ENCODE measurements around the gene ARFGEF3. TPM values are rescaled to one million over a fixed set of nuclear protein-coding genes. Genes with fewer than 3 reads are reported as not detected.

ARFGEF3 gene
- polyA plus RNA-seq, 1 of the 3 experiments (the other 2 are of a cell fraction), result not detected

GRCh38 chr6:138175596-138175995 lies 13.9 kb downstream of the ARFGEF3 start (continued):
- TF ChIP-seq CTCF (IDR thresholded peaks at IDR 0.05) (no peak), FOSL2 (IDR thresholded peaks at IDR 0.05; ENCODE audit: borderline replicate concordance, low read depth) (no peak), TEAD4 (IDR thresholded peaks at IDR 0.05; ENCODE audit: borderline replicate concordance, insufficient read depth) (no peak), ELF1 (IDR thresholded peaks at IDR 0.05) (no peak), FOXM1 (IDR thresholded peaks at IDR 0.05; ENCODE audit: low read depth) (no peak), MAX (IDR thresholded peaks at IDR 0.05; ENCODE audit: low read depth) (no peak), POLR2AphosphoS5 (IDR thresholded peaks at IDR 0.05; ENCODE audit: low read depth, low read length) (no peak), SIN3A (IDR thresholded peaks at IDR 0.05; ENCODE audit: borderline replicate concordance, low read depth, low read length) (no peak), CHD2 (IDR thresholded peaks at IDR 0.05; ENCODE audit: low read length, partially characterized antibody) (no peak)

- no peak overlapping the region for H3K4me2 ChIP-seq
- ChIA-PET POLR2A (no interaction called here), CTCF (no interaction called here)
- 12% methylated on average over 2 of the region's 2 CpGs for WGBS (ENCODE audit: low lambda C conversion rate)
- H3K4me3 ChIP-seq (ENCODE audit: low read depth in 2 of 2, low read length in 1 of 2), result no peak overlapping the region
- H3K9me2 ChIP-seq, result no peaks in the 10 kb centered on the region
- no peak overlapping the region for H3K27ac ChIP-seq (ENCODE audit: low read depth in 2 of 2, low read length in 1 of 2)
- no peak overlapping the region for H3K9ac ChIP-seq
- TF ChIP-seq ZBTB33 (IDR thresholded peaks at IDR 0.05; ENCODE audit: borderline replicate concordance, low read depth) (no peak), REST (IDR thresholded peaks at IDR 0.05; ENCODE audit: low read depth, low read length) (no peak), EP300 (IDR thresholded peaks at IDR 0.05; ENCODE audit: borderline replicate concordance in 1 of 2, low read depth in 1 of 2, low read length in 1 of 2) (no peak), MXI1 (IDR thresholded peaks at IDR 0.05; ENCODE audit: low read depth, low read length) (no peak), JUND (IDR thresholded peaks at IDR 0.05) (no peak)
- H3K27me3 ChIP-seq (ENCODE audit: insufficient read depth), result no peaks in the 10 kb centered on the region
- H3F3A ChIP-seq (replicated peaks; ENCODE audit: insufficient read depth), result no peaks in the 10 kb centered on the region
- no peaks in the 10 kb centered on the region for H3K4me1 ChIP-seq (ENCODE audit: control insufficient read depth in 1 of 2, insufficient read depth in 2 of 2, low read depth in 1 of 2, low read length in 1 of 2)
- H3K79me2 ChIP-seq (ENCODE audit: insufficient read depth), result no peaks in the 10 kb centered on the region
- no peaks in the 10 kb centered on the region for H4K20me1 ChIP-seq (ENCODE audit: insufficient read depth)
- no peak for DNase-seq
- no peaks in the 10 kb centered on the region for H3K36me3 ChIP-seq (replicated peaks in 1 of 2; ENCODE audit: control insufficient read depth in 1 of 2, insufficient read depth in 2 of 2, low read length in 1 of 2)
- H3K9me3 ChIP-seq, result no peaks in the 10 kb centered on the region
- H2AFZ ChIP-seq (ENCODE audit: low read depth), result no peak overlapping the region
Measured at GRCh38 chr6:138176652-138177232, 15.0 kb downstream of the ARFGEF3 start.
